HCT116 (cell line): ENCODE results near the gene RLBP1.

Experiments used
- CEBPB ChIP-seq: IDR thresholded peaks from 2 replicates; pipeline ENCODE4 v1.6.1; 2012; ENCODE audit warnings: low read depth
- EZH2phosphoT487 ChIP-seq: fragments of 200-600 bp; IDR thresholded peaks from 2 replicates; pipeline ENCODE4 v1.6.1; 2018; ENCODE audit warnings: antibody characterized with exemption, borderline replicate concordance
- POLR2A ChIP-seq: IDR thresholded peaks from 2 replicates; pipeline ENCODE4 v1.7.0; 2011; ENCODE audit warnings: borderline replicate concordance; ENCODE audit not compliant: insufficient read depth, insufficient read length; ENCODE audit errors: extremely low read depth
- POLR2AphosphoS5 ChIP-seq: IDR thresholded peaks from 2 replicates; pipeline ENCODE4 v1.6.1; 2011; ENCODE audit warnings: mild to moderate bottlenecking, low read depth, low read length, moderate library complexity
- RAD21 ChIP-seq: IDR thresholded peaks from 2 replicates; pipeline ENCODE4 v1.6.1; 2012; ENCODE audit warnings: low read depth, mild to moderate bottlenecking
- SIN3A ChIP-seq: IDR thresholded peaks from 2 replicates; pipeline ENCODE4 v1.6.1; 2012; ENCODE audit warnings: low read depth
- TCF7L2 ChIP-seq: IDR thresholded peaks from 2 replicates; pipeline ENCODE4 v1.7.0; 2011; ENCODE audit warnings: borderline replicate concordance, inconsistent platforms; ENCODE audit not compliant: insufficient read depth, insufficient read length; ENCODE audit errors: extremely low read depth
- TF ChIP-seq, protein P1 (sequence below), 3 experiments: fragments of 200-600 bp in 1 of 3; sonication (generic) in 1 of 3; IDR thresholded peaks in 2 of 3; conservative IDR thresholded peaks in 1 of 3; 2 replicates each; pipeline ENCODE4 v1.5.1; 2012 to 2017; ENCODE audit warnings: low read depth in 2 of 3, low read length in 2 of 3, antibody characterized with exemption in 1 of 3, borderline replicate concordance in 1 of 3, control low read depth in 1 of 3, mild to moderate bottlenecking in 1 of 3, mixed read lengths in 1 of 3, mixed run types in 1 of 3, moderate library complexity in 1 of 3; ENCODE audit not compliant: insufficient read depth in 1 of 3
- TF ChIP-seq, protein P2 (sequence below): IDR thresholded peaks from 2 replicates; pipeline ENCODE4 v1.6.1; 2012; ENCODE audit warnings: low read depth
- TF ChIP-seq, protein P3 (sequence below): IDR thresholded peaks from 2 replicates; pipeline ENCODE4 v1.6.1; 2012

DNA sequence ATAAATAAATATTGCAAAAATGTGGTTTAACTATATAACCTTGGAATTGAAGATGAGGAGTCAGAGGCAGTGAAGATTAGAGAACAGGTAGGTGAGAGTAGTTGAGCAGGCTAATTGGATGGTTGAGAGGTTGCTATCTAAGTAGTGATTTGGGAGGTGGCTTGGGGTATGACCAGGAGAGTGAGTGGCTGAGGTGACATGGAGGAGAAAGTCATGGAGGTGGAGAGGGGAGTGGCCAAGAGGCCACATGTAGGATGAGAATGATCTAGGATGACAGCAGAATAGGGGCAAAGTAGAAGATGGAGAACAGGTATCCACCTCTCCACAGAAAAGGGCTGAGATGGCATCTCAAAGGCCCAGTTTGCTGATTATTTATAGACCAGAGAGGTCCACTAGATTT, 10.5 kb upstream of the RLBP1 start:
- TF ChIP-seq CEBPB, result no peak
- TF ChIP-seq, protein P1, sequence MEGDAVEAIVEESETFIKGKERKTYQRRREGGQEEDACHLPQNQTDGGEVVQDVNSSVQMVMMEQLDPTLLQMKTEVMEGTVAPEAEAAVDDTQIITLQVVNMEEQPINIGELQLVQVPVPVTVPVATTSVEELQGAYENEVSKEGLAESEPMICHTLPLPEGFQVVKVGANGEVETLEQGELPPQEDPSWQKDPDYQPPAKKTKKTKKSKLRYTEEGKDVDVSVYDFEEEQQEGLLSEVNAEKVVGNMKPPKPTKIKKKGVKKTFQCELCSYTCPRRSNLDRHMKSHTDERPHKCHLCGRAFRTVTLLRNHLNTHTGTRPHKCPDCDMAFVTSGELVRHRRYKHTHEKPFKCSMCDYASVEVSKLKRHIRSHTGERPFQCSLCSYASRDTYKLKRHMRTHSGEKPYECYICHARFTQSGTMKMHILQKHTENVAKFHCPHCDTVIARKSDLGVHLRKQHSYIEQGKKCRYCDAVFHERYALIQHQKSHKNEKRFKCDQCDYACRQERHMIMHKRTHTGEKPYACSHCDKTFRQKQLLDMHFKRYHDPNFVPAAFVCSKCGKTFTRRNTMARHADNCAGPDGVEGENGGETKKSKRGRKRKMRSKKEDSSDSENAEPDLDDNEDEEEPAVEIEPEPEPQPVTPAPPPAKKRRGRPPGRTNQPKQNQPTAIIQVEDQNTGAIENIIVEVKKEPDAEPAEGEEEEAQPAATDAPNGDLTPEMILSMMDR (IDR thresholded peaks at IDR 0.05 in 2 of 3, conservative IDR thresholded peaks at IDR 0.05 in 1 of 3; ENCODE audit: borderline replicate concordance in 1 of 3, insufficient read depth in 1 of 3, low read depth in 2 of 3, low read length in 2 of 3), result no peak
- no peak for TF ChIP-seq SIN3A
- TF ChIP-seq, protein P2, sequence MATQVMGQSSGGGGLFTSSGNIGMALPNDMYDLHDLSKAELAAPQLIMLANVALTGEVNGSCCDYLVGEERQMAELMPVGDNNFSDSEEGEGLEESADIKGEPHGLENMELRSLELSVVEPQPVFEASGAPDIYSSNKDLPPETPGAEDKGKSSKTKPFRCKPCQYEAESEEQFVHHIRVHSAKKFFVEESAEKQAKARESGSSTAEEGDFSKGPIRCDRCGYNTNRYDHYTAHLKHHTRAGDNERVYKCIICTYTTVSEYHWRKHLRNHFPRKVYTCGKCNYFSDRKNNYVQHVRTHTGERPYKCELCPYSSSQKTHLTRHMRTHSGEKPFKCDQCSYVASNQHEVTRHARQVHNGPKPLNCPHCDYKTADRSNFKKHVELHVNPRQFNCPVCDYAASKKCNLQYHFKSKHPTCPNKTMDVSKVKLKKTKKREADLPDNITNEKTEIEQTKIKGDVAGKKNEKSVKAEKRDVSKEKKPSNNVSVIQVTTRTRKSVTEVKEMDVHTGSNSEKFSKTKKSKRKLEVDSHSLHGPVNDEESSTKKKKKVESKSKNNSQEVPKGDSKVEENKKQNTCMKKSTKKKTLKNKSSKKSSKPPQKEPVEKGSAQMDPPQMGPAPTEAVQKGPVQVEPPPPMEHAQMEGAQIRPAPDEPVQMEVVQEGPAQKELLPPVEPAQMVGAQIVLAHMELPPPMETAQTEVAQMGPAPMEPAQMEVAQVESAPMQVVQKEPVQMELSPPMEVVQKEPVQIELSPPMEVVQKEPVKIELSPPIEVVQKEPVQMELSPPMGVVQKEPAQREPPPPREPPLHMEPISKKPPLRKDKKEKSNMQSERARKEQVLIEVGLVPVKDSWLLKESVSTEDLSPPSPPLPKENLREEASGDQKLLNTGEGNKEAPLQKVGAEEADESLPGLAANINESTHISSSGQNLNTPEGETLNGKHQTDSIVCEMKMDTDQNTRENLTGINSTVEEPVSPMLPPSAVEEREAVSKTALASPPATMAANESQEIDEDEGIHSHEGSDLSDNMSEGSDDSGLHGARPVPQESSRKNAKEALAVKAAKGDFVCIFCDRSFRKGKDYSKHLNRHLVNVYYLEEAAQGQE, result no peak
- TF ChIP-seq POLR2A, result no peak
- no peak for TF ChIP-seq TCF7L2
- TF ChIP-seq, protein P3, sequence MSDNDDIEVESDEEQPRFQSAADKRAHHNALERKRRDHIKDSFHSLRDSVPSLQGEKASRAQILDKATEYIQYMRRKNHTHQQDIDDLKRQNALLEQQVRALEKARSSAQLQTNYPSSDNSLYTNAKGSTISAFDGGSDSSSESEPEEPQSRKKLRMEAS, result no peak
- no peak for TF ChIP-seq RAD21
- no peak for TF ChIP-seq EZH2phosphoT487
- TF ChIP-seq POLR2AphosphoS5, result no peak
